ENCODE results near the gene SZT2. TPM values are rescaled to one million over a fixed set of nuclear protein-coding genes. Genes with fewer than 3 reads are reported as not detected.

Gene SZT2
- total RNA-seq, 1 donor from 2014 or later = 30.0 TPM

- H3K9me3 ChIP-seq (ENCODE audit: insufficient read depth, low read depth, low read length) = no peaks in the 10 kb centered on the region
- peak overlapping the region; percentile 52 for H3K4me3 ChIP-seq (ENCODE audit: insufficient read depth, low read depth, low read length)
- H3K27ac Mint-ChIP-seq (ENCODE audit: unreplicated experiment) = no peak overlapping the region
- H3K27me3 ChIP-seq (ENCODE audit: insufficient read depth, low read length) = no peaks in the 10 kb centered on the region
- H4K20me1 ChIP-seq (ENCODE audit: insufficient read depth, low read length) = peaks cover 6% of the 10 kb centered on the region
- H2AFZ ChIP-seq (ENCODE audit: low read depth, low read length) = no peak overlapping the region
- H3K4me2 ChIP-seq (ENCODE audit: low read length) = peak overlapping the region; percentile 79
- peaks cover 49% of the 10 kb centered on the region for H3K36me3 Mint-ChIP-seq (ENCODE audit: low read depth, unreplicated experiment)
- H3K4me1 Mint-ChIP-seq (ENCODE audit: low read depth, unreplicated experiment) = peaks cover 13% of the 10 kb centered on the region
- H3K4me1 ChIP-seq (ENCODE audit: insufficient read depth, low read length) = peaks cover 23% of the 10 kb centered on the region
- H3K36me3 ChIP-seq (ENCODE audit: insufficient read depth, low read length) = peaks cover 24% of the 10 kb centered on the region
- no peak for DNase-seq (ENCODE audit: low read depth)
- H3K9me3 Mint-ChIP-seq (ENCODE audit: unreplicated experiment) = peaks cover 2% of the 10 kb centered on the region
- no peak overlapping the region for H3K27ac ChIP-seq (ENCODE audit: low read depth, low read length)
- peak overlapping the region; percentile 81 for H3K4me3 Mint-ChIP-seq (ENCODE audit: unreplicated experiment)
- TF ChIP-seq EZH2 (IDR thresholded peaks at IDR 0.05; ENCODE audit: insufficient read depth, low read length) (peak; percentile 32), CTCF (IDR thresholded peaks at IDR 0.05; ENCODE audit: insufficient read depth, low read depth, low read length) (no peak)
- no peak for FAIRE-seq
- no peaks in the 10 kb centered on the region for H3K27me3 Mint-ChIP-seq (ENCODE audit: low read depth, unreplicated experiment)
- peak overlapping the region; percentile 76 for H3K9ac ChIP-seq (ENCODE audit: low read length)
- H3K79me2 ChIP-seq (ENCODE audit: insufficient read depth, low read length) = peaks cover 20% of the 10 kb centered on the region
Observed at GRCh38 chr1:43451701-43452532, 62.2 kb downstream of the SZT2 start.

GRCh38 chr1:43452789-43453441 is 63.2 kb downstream of the SZT2 start:
- H3K27ac Mint-ChIP-seq (ENCODE audit: unreplicated experiment) = peak overlapping the region; percentile 6
- TF ChIP-seq EZH2 (IDR thresholded peaks at IDR 0.05; ENCODE audit: insufficient read depth, low read length) (no peak), CTCF (IDR thresholded peaks at IDR 0.05; ENCODE audit: insufficient read depth, low read depth, low read length) (no peak)
- Histone ChIP-seq H3K36me3 (ENCODE audit: insufficient read depth, low read length) (peaks cover 19% of the 10 kb centered on the region), H4K20me1 (ENCODE audit: insufficient read depth, low read length) (peaks cover 6% of the 10 kb centered on the region), H3K27ac (ENCODE audit: low read depth, low read length) (peak overlapping the region; percentile 64), H3K9ac (ENCODE audit: low read length) (peak overlapping the region; percentile 76), H3K4me2 (ENCODE audit: low read length) (peak overlapping the region; percentile 79), H3K79me2 (ENCODE audit: insufficient read depth, low read length) (peaks cover 20% of the 10 kb centered on the region), H3K9me3 (ENCODE audit: insufficient read depth, low read depth, low read length) (no peaks in the 10 kb centered on the region), H2AFZ (ENCODE audit: low read depth, low read length) (no peak overlapping the region), H3K4me1 (ENCODE audit: insufficient read depth, low read length) (peaks cover 23% of the 10 kb centered on the region), H3K27me3 (ENCODE audit: insufficient read depth, low read length) (no peaks in the 10 kb centered on the region), H3K4me3 (ENCODE audit: insufficient read depth, low read depth, low read length) (peak overlapping the region; percentile 52)
- FAIRE-seq = no peak
- no peaks in the 10 kb centered on the region for H3K27me3 Mint-ChIP-seq (ENCODE audit: low read depth, unreplicated experiment)
- H3K9me3 Mint-ChIP-seq (ENCODE audit: unreplicated experiment) = peaks cover 2% of the 10 kb centered on the region
- H3K4me3 Mint-ChIP-seq (ENCODE audit: unreplicated experiment) = peak overlapping the region; percentile 81
- DNase-seq (ENCODE audit: low read depth) = peak; percentile 53
- H3K36me3 Mint-ChIP-seq (ENCODE audit: low read depth, unreplicated experiment) = peaks cover 40% of the 10 kb centered on the region
- H3K4me1 Mint-ChIP-seq (ENCODE audit: low read depth, unreplicated experiment) = peaks cover 13% of the 10 kb centered on the region
